ENCODE data around the gene IQGAP2. TPM values are rescaled to one million over a fixed set of nuclear protein-coding genes. Genes with fewer than 3 reads are reported as not detected.

The IQGAP2 gene
- total and polyA plus RNA-seq, 2 donors (not counting 1 experiment from before 2014, with no cell fraction given), result 8.1 to 15.0 TPM

GRCh38 chr5:76688212-76688611, 285.1 kb downstream of the IQGAP2 start:
- POLR2A ChIA-PET, result no interaction called here
- peaks cover 0 to 10% of the 10 kb centered on the region in 2 experiments for H3K36me3 ChIP-seq (replicated peaks in 1 of 2; ENCODE audit: control extremely low read depth in 1 of 2, control insufficient read depth in 1 of 2, extremely low read depth in 1 of 2, insufficient read depth in 2 of 2, low read length in 1 of 2)

DNA sequence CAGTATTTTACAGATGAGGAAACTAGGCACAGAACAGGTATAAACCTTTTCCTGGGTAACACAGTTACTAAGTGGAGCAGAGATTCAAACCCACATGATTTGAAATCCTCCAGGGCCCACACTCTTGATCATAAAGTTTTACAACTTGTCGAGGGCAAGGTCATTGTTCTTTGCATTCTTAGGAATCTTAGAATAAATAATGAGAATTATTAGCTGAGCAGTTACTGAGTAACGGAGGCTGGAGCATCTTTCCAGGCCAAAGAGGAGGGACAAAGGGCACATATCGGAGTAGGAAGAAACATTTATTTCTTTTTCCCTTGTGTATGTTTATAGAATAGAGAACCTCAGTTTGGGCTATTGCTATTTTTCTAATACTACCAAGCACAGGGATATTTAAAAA, 285.8 kb downstream of the IQGAP2 start:
- H3K4me3 ChIP-seq (ENCODE audit: control extremely low read depth in 1 of 5, extremely low read depth in 1 of 5, insufficient read depth in 1 of 5, low read depth in 2 of 5, low read length in 4 of 5), result no peak overlapping the region
- no peak overlapping the region for H3K4me3 Mint-ChIP-seq
- WGBS (ENCODE audit: insufficient coverage), result no CpG with 5 or more reads among the region's 3 CpGs
- H3K27me3 Mint-ChIP-seq, result no peaks in the 10 kb centered on the region
- TF ChIP-seq, protein P1, sequence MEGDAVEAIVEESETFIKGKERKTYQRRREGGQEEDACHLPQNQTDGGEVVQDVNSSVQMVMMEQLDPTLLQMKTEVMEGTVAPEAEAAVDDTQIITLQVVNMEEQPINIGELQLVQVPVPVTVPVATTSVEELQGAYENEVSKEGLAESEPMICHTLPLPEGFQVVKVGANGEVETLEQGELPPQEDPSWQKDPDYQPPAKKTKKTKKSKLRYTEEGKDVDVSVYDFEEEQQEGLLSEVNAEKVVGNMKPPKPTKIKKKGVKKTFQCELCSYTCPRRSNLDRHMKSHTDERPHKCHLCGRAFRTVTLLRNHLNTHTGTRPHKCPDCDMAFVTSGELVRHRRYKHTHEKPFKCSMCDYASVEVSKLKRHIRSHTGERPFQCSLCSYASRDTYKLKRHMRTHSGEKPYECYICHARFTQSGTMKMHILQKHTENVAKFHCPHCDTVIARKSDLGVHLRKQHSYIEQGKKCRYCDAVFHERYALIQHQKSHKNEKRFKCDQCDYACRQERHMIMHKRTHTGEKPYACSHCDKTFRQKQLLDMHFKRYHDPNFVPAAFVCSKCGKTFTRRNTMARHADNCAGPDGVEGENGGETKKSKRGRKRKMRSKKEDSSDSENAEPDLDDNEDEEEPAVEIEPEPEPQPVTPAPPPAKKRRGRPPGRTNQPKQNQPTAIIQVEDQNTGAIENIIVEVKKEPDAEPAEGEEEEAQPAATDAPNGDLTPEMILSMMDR (IDR thresholded peaks at IDR 0.05), result no peak
- TF ChIP-seq EZH2 (IDR thresholded peaks at IDR 0.05; ENCODE audit: borderline replicate concordance, insufficient read depth, low read depth, low read length, poor library complexity, severe bottlenecking), result no peak
- H3K9me3 Mint-ChIP-seq (ENCODE audit: insufficient read depth), result no peaks in the 10 kb centered on the region
- no peak overlapping the region for H3K9ac ChIP-seq (ENCODE audit: low read length)
- H3K4me2 ChIP-seq (replicated peaks; ENCODE audit: low read depth, low read length, poor library complexity, severe bottlenecking), result no peak overlapping the region
- peaks cover 12% of the 10 kb centered on the region for H3K4me1 Mint-ChIP-seq
- no peak for DNase-seq
- intact Hi-C loops (cut with micrococcal nuclease), result no loop called here
- H3K79me2 ChIP-seq (ENCODE audit: control insufficient read depth, insufficient read depth, low read length), result no peaks in the 10 kb centered on the region
- no peaks in the 10 kb centered on the region for H4K20me1 ChIP-seq (ENCODE audit: control insufficient read depth, insufficient read depth, low read length, poor library complexity, severe bottlenecking)
- no peaks in the 10 kb centered on the region for H3K27me3 ChIP-seq (replicated peaks in 1 of 4; ENCODE audit: control extremely low read depth in 1 of 4, control insufficient read depth in 3 of 4, insufficient read depth in 4 of 4, low read length in 3 of 4)
- H3K36me3 ChIP-seq (replicated peaks in 1 of 2; ENCODE audit: control extremely low read depth in 1 of 2, control insufficient read depth in 1 of 2, extremely low read depth in 1 of 2, insufficient read depth in 2 of 2, low read length in 1 of 2), result peaks cover 0 to 10% of the 10 kb centered on the region in 2 experiments
- H3K27ac ChIP-seq (ENCODE audit: low read length in 2 of 2), result no peak overlapping the region
- H2AFZ ChIP-seq (ENCODE audit: insufficient read depth, low read depth, low read length, poor library complexity, severe bottlenecking), result no peak overlapping the region
- ChIA-PET POLR2A (no interaction called here), CTCF (interaction anchor here (1.1 kb wide), 1 partner anchor 15 kb away, joined by 4 read pairs; no protein-coding TSS in a partner anchor)
- ATAC-seq (ENCODE audit: low read depth), result no peak
- H3K9me3 ChIP-seq (ENCODE audit: control extremely low read depth in 1 of 3, control insufficient read depth in 2 of 3, insufficient read depth in 1 of 3, low read length in 2 of 3), result no peaks in the 10 kb centered on the region
- H3K27ac Mint-ChIP-seq, result no peak overlapping the region
- peaks cover 3 to 8% of the 10 kb centered on the region in 2 donors for H3K4me1 ChIP-seq (ENCODE audit: control insufficient read depth in 2 of 2, insufficient read depth in 2 of 2, low read length in 2 of 2)

More at GRCh38 chr5:76688212-76688611, 285.1 kb downstream of the IQGAP2 start:
- Mint-ChIP-seq H3K9me3 (ENCODE audit: insufficient read depth) (no peaks in the 10 kb centered on the region), H3K4me3 (no peak overlapping the region), H3K4me1 (peaks cover 12% of the 10 kb centered on the region), H3K27ac (no peak overlapping the region), H3K27me3 (no peaks in the 10 kb centered on the region)
- H3K79me2 ChIP-seq (ENCODE audit: control insufficient read depth, insufficient read depth, low read length), result no peaks in the 10 kb centered on the region
- no peaks in the 10 kb centered on the region for H3K27me3 ChIP-seq (replicated peaks in 1 of 4; ENCODE audit: control extremely low read depth in 1 of 4, control insufficient read depth in 3 of 4, insufficient read depth in 4 of 4, low read length in 3 of 4)
- H2AFZ ChIP-seq (ENCODE audit: insufficient read depth, low read depth, low read length, poor library complexity, severe bottlenecking), result no peak overlapping the region
- TF ChIP-seq, protein P1 (IDR thresholded peaks at IDR 0.05), result no peak
- no peak for TF ChIP-seq EZH2 (IDR thresholded peaks at IDR 0.05; ENCODE audit: borderline replicate concordance, insufficient read depth, low read depth, low read length, poor library complexity, severe bottlenecking)
- ATAC-seq (ENCODE audit: low read depth) (no peak), DNase-seq (no peak)
- H4K20me1 ChIP-seq (ENCODE audit: control insufficient read depth, insufficient read depth, low read length, poor library complexity, severe bottlenecking), result no peaks in the 10 kb centered on the region
- H3K9ac ChIP-seq (ENCODE audit: low read length), result no peak overlapping the region
- no peak overlapping the region for H3K4me3 ChIP-seq (ENCODE audit: control extremely low read depth in 1 of 5, extremely low read depth in 1 of 5, insufficient read depth in 1 of 5, low read depth in 2 of 5, low read length in 4 of 5)
- intact Hi-C loops (cut with micrococcal nuclease), result no loop called here
- peaks cover 3 to 8% of the 10 kb centered on the region in 2 donors for H3K4me1 ChIP-seq (ENCODE audit: control insufficient read depth in 2 of 2, insufficient read depth in 2 of 2, low read length in 2 of 2)
- WGBS (ENCODE audit: insufficient coverage), result no CpG with 5 or more reads among the region's 1 CpG
- no peak overlapping the region for H3K27ac ChIP-seq (ENCODE audit: low read length in 2 of 2)
- no peaks in the 10 kb centered on the region for H3K9me3 ChIP-seq (ENCODE audit: control extremely low read depth in 1 of 3, control insufficient read depth in 2 of 3, insufficient read depth in 1 of 3, low read length in 2 of 3)
- no peak overlapping the region for H3K4me2 ChIP-seq (replicated peaks; ENCODE audit: low read depth, low read length, poor library complexity, severe bottlenecking)
- CTCF ChIA-PET, result interaction anchor here (1.1 kb wide), 1 partner anchor 14 kb away, joined by 4 read pairs; no protein-coding TSS in a partner anchor
